ENCODE results near the gene LPAR6. TPM values are rescaled to one million over a fixed set of nuclear protein-coding genes. Genes with fewer than 3 reads are reported as not detected.
A peak's percentile ranks its signal among the peaks of the same experiment; 100 is the strongest.
"Not testable (repeated sequence)": the region's sequence is repeated elsewhere in the genome, so short reads cannot be mapped to it uniquely, and the experiment has no call there.

Gene LPAR6
- total RNA-seq, 1 experiment from 2014 or later, result 5.5 TPM

- Histone ChIP-seq H3K36me3 (replicated peaks; ENCODE audit: control insufficient read depth, insufficient read depth, low read length) (no peaks in the 10 kb centered on the region), H3K27me3 (ENCODE audit: control insufficient read depth, insufficient read depth, low read length) (no peaks in the 10 kb centered on the region), H3K4me3 (ENCODE audit: insufficient read depth, low read depth, low read length) (no peak overlapping the region)
- DNase-seq, result no peak
Observed at GRCh38 chr13:48429886-48430285, 17.0 kb upstream of the LPAR6 start.

DNA sequence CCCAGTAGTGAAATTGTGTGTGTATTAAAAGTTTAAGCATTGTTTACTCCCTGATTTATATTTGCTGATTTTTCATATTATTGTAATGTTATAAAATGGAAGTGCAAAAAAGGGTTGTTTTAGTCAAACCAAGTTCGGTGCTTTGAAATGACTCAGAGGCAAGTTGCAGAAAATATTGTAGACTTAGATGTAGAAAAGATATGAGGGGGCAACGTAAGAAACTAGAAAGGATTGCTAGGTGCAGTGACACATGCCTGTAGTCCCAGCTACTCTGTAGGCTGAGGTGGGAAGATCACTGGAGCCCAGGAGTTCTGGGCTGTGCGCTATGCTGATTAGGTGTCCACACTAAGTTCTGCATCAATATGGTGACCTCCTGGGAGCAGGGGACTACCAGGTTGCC, 16.1 kb upstream of the LPAR6 start:
- H3K36me3 ChIP-seq (replicated peaks; ENCODE audit: control insufficient read depth, insufficient read depth, low read length), result no peaks in the 10 kb centered on the region
- no peak overlapping the region for H3K4me3 ChIP-seq (ENCODE audit: insufficient read depth, low read depth, low read length)
- DNase-seq, result no peak
- no peaks in the 10 kb centered on the region for H3K27me3 ChIP-seq (ENCODE audit: control insufficient read depth, insufficient read depth, low read length)

DNA sequence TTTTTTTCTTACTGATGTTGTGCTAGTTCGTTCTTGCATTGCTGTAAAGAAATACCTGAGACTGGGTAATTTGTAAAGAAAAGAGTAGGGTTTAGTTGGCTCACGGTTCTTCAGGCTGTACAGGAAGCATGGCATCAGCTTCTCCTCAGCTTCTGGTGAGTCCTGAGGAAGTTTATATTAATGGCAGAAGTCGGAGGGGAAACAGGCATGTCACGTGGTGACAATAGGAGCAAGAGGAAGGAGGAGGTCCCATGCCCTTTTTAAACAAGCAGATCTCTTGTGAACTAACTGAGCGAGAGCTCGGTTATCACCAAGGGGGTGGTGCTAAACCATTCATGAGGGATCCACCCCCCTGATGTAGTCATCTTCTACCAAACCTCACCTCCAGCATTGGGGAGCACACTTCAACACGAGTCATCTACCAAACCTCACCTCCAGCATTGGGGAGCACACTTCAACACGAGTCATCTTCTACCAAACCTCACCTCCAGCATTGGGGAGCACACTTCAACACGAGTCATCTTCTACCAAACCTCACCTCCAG, 13.9 kb upstream of the LPAR6 start:
- H3K4me3 ChIP-seq (ENCODE audit: insufficient read depth, low read depth, low read length); DNase-seq; H3K36me3 ChIP-seq (replicated peaks; ENCODE audit: control insufficient read depth, insufficient read depth, low read length); H3K27me3 ChIP-seq (ENCODE audit: control insufficient read depth, insufficient read depth, low read length): not testable (repeated sequence)

- no peaks in the 10 kb centered on the region for H3K27me3 ChIP-seq (ENCODE audit: control insufficient read depth, insufficient read depth, low read length)
- no peak for DNase-seq
- no peak overlapping the region for H3K4me3 ChIP-seq (ENCODE audit: insufficient read depth, low read depth, low read length)
- H3K36me3 ChIP-seq (replicated peaks; ENCODE audit: control insufficient read depth, insufficient read depth, low read length), result no peaks in the 10 kb centered on the region
Observed at GRCh38 chr13:48426052-48426451, 13.1 kb upstream of the LPAR6 start.

GRCh38 chr13:48424212-48424611, 11.3 kb upstream of the LPAR6 start:
- no peaks in the 10 kb centered on the region for H3K36me3 ChIP-seq (replicated peaks; ENCODE audit: control insufficient read depth, insufficient read depth, low read length)
- no peaks in the 10 kb centered on the region for H3K27me3 ChIP-seq (ENCODE audit: control insufficient read depth, insufficient read depth, low read length)
- no peak overlapping the region for H3K4me3 ChIP-seq (ENCODE audit: insufficient read depth, low read depth, low read length)
- no peak for DNase-seq

- H3K27me3 ChIP-seq (ENCODE audit: control insufficient read depth, insufficient read depth, low read length); DNase-seq; H3K36me3 ChIP-seq (replicated peaks; ENCODE audit: control insufficient read depth, insufficient read depth, low read length); H3K4me3 ChIP-seq (ENCODE audit: insufficient read depth, low read depth, low read length): not testable (repeated sequence)
Observed at GRCh38 chr13:48422003-48422402, 9.1 kb upstream of the LPAR6 start.

- H3K4me3 ChIP-seq (ENCODE audit: insufficient read depth, low read depth, low read length), result no peak overlapping the region
- H3K36me3 ChIP-seq (replicated peaks; ENCODE audit: control insufficient read depth, insufficient read depth, low read length), result no peaks in the 10 kb centered on the region
Observed at GRCh38 chr13:48415516-48415915, 2.6 kb upstream of the LPAR6 start.

GRCh38 chr13:48414501-48414900, 1.6 kb upstream of the LPAR6 start:
- Histone ChIP-seq H3K4me3 (ENCODE audit: insufficient read depth, low read depth, low read length) (no peak overlapping the region), H3K27me3 (ENCODE audit: control insufficient read depth, insufficient read depth, low read length) (no peaks in the 10 kb centered on the region), H3K36me3 (replicated peaks; ENCODE audit: control insufficient read depth, insufficient read depth, low read length) (no peaks in the 10 kb centered on the region)
- DNase-seq, result no peak

More at GRCh38 chr13:48415516-48415915, 2.6 kb upstream of the LPAR6 start:
- no peak for DNase-seq
- no peaks in the 10 kb centered on the region for H3K27me3 ChIP-seq (ENCODE audit: control insufficient read depth, insufficient read depth, low read length)

GRCh38 chr13:48411841-48412531, 927 bp downstream of the LPAR6 start:
- H3K36me3 ChIP-seq (replicated peaks; ENCODE audit: control insufficient read depth, insufficient read depth, low read length), result no peaks in the 10 kb centered on the region
- DNase-seq, result no peak
- peak overlapping the region; percentile 50 for H3K4me3 ChIP-seq (ENCODE audit: insufficient read depth, low read depth, low read length)
- H3K27me3 ChIP-seq (ENCODE audit: control insufficient read depth, insufficient read depth, low read length), result no peaks in the 10 kb centered on the region

- DNase-seq, result no peak
- Histone ChIP-seq H3K4me3 (ENCODE audit: insufficient read depth, low read depth, low read length) (peak overlapping the region; percentile 50), H3K27me3 (ENCODE audit: control insufficient read depth, insufficient read depth, low read length) (no peaks in the 10 kb centered on the region), H3K36me3 (replicated peaks; ENCODE audit: control insufficient read depth, insufficient read depth, low read length) (no peaks in the 10 kb centered on the region)
Observed at GRCh38 chr13:48411147-48411794, 1.6 kb downstream of the LPAR6 start.

- Histone ChIP-seq H3K27me3 (ENCODE audit: control insufficient read depth, insufficient read depth, low read length) (no peaks in the 10 kb centered on the region), H3K4me3 (ENCODE audit: insufficient read depth, low read depth, low read length) (no peak overlapping the region), H3K36me3 (replicated peaks; ENCODE audit: control insufficient read depth, insufficient read depth, low read length) (no peaks in the 10 kb centered on the region)
- DNase-seq, result no peak
Observed at GRCh38 chr13:48410199-48410598, 2.7 kb downstream of the LPAR6 start.

- Histone ChIP-seq H3K4me3 (ENCODE audit: insufficient read depth, low read depth, low read length) (no peak overlapping the region), H3K27me3 (ENCODE audit: control insufficient read depth, insufficient read depth, low read length) (no peaks in the 10 kb centered on the region), H3K36me3 (replicated peaks; ENCODE audit: control insufficient read depth, insufficient read depth, low read length) (no peaks in the 10 kb centered on the region)
- no peak for DNase-seq
Observed at GRCh38 chr13:48405875-48406274, 7.0 kb downstream of the LPAR6 start.

GRCh38 chr13:48404952-48405351, 8.0 kb downstream of the LPAR6 start:
- Histone ChIP-seq H3K36me3 (replicated peaks; ENCODE audit: control insufficient read depth, insufficient read depth, low read length) (no peaks in the 10 kb centered on the region), H3K27me3 (ENCODE audit: control insufficient read depth, insufficient read depth, low read length) (no peaks in the 10 kb centered on the region), H3K4me3 (ENCODE audit: insufficient read depth, low read depth, low read length) (no peak overlapping the region)
- DNase-seq, result no peak

DNA sequence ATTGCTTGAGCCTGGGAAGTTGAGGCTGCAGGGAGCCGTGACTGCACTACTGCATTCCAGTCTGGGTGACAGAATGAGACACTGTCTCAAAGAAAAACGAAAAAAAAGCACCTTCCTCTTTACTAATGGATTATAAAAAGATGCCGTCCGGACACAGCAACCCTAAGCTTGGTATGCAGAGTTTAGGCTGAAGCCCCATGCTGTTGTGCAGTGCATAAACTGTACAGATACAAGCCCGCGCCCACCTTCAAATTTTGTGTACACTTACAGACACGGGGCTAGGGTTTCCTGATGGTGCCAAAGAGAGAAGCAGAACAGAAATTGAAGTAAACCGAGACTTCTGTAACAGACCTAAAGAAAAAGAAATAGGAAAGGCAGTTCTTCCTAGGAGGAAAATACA, 9.0 kb downstream of the LPAR6 start:
- no peak overlapping the region for H3K4me3 ChIP-seq (ENCODE audit: insufficient read depth, low read depth, low read length)
- H3K36me3 ChIP-seq (replicated peaks; ENCODE audit: control insufficient read depth, insufficient read depth, low read length), result no peaks in the 10 kb centered on the region
- no peak for DNase-seq
- H3K27me3 ChIP-seq (ENCODE audit: control insufficient read depth, insufficient read depth, low read length), result no peaks in the 10 kb centered on the region

DNA sequence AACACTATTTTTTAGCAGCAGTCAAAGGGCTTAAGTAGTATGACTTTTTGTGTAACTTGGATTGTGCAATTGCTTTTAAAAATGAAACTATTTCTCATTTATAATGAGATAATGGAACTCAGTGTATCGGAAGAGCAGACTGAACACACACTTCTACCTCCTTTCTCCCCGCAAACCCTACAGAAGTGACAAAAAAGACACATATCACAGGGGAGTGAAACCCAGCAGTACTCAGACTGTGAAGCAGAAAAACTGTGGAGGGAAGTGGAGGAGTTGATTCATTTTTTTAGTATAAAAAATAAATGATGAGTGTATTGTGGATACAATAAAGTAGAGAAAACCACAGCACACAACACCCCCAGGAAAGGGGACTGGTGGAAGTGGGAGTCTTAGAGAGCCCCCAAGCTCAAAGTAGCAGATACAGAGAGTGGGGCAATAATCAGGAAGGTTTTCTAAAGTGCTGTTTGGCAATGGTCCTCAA, 9.7 kb downstream of the LPAR6 start:
- no peak for DNase-seq
- no peaks in the 10 kb centered on the region for H3K27me3 ChIP-seq (ENCODE audit: control insufficient read depth, insufficient read depth, low read length)
- H3K4me3 ChIP-seq (ENCODE audit: insufficient read depth, low read depth, low read length), result no peak overlapping the region
- H3K36me3 ChIP-seq (replicated peaks; ENCODE audit: control insufficient read depth, insufficient read depth, low read length), result no peaks in the 10 kb centered on the region
